GM12878 (cell line): ENCODE data around the gene CASP6. TPM values are rescaled to one million over a fixed set of nuclear protein-coding genes. Genes with fewer than 3 reads are reported as not detected.

ENCODE experiments used
- ATAC-seq: fragments of 200-7000 bp; cut with Tn5 transposase; 3 replicates; pipeline ENCODE4 v1.9.1; 2020; ENCODE audit warnings: mild to moderate bottlenecking, moderate library complexity
- BruUV-seq: library from RNA; stranded (reverse); fragments of 400-500 nt; replicated peaks from 2 replicates; lab custom pipeline; 2021; lab: Mats Ljungman, UMichigan
- CTCF ChIA-PET: fragments of 300-600 bp; sonication (Branson Sonifier 250); formaldehyde crosslinking; extraction: SDS; loops from one replicate; lab custom pipeline; 2021; ENCODE audit warnings: inconsistent platforms; lab: Yijun Ruan, JAX
- POLR2A ChIA-PET: fragments of 350-600 bp; formaldehyde crosslinking; extraction: SDS; loops from one replicate; lab custom pipeline; 2021; ENCODE audit warnings: inconsistent platforms; lab: Charles Lee
- RAD21 ChIA-PET: fragments of 300-600 bp; sonication (Branson Sonifier 250); formaldehyde crosslinking; loops from one replicate; lab custom pipeline; 2023; ENCODE audit warnings: antibody characterized with exemption; ENCODE audit not compliant: unreplicated experiment; lab: Charles Lee
- SMC1A ChIA-PET: fragments of 300-600 bp; sonication (Branson Sonifier 250); formaldehyde crosslinking; loops from one replicate; lab custom pipeline; 2023; ENCODE audit not compliant: unreplicated experiment, uncharacterized antibody; lab: Charles Lee
- DNase-seq: peaks from one replicate; pipeline ENCODE4 v3.0.0-alpha.2; 2011; ENCODE audit warnings: low read depth, low spot score
- FAIRE-seq: peaks from 3 replicates; lab custom pipeline; 2011; peaks lifted over from hg19 to GRCh38; lab: Jason Lieb, UNC
- H2AFZ ChIP-seq: 2 replicates; pipeline ENCODE4 v1.6.0; 2011; ENCODE audit warnings: low read depth, low read length, control low read depth; ENCODE audit not compliant: control insufficient read depth
- H3K27ac ChIP-seq: 2 replicates; pipeline ENCODE4 v1.5.1; 2011; ENCODE audit warnings: control low read depth; ENCODE audit not compliant: control insufficient read depth, insufficient read depth
- H3K27me3 ChIP-seq, 2 experiments: replicated peaks in 1 of 2; 2 replicates each; pipeline versions ENCODE4 v1.6.0 to v1.6.1; 2011; ENCODE audit warnings: low read length in 1 of 2; ENCODE audit not compliant: control insufficient read depth in 2 of 2, insufficient read depth in 2 of 2
- H3K36me3 ChIP-seq, 2 experiments: 2 replicates each; pipeline ENCODE4 v1.5.1; 2011; ENCODE audit warnings: low read length in 1 of 2; ENCODE audit not compliant: control insufficient read depth in 2 of 2, insufficient read depth in 2 of 2
- H3K4me1 ChIP-seq: 2 replicates; pipeline ENCODE4 v1.6.1; 2011; ENCODE audit warnings: mild to moderate bottlenecking, low read length, moderate library complexity, mixed read lengths; ENCODE audit not compliant: control insufficient read depth, insufficient read depth
- H3K4me2 ChIP-seq: 2 replicates; pipeline ENCODE4 v1.6.0; 2011; ENCODE audit warnings: control low read depth; ENCODE audit not compliant: control insufficient read depth, insufficient read depth
- H3K4me3 ChIP-seq: fragments of 200-600 bp; sonication (generic); 2 replicates; pipeline ENCODE4 v1.5.1; 2016
- H3K79me2 ChIP-seq: 2 replicates; pipeline ENCODE4 v1.6.0; 2011; ENCODE audit warnings: low read length; ENCODE audit not compliant: control insufficient read depth, insufficient read depth
- H3K9ac ChIP-seq: 2 replicates; pipeline ENCODE4 v1.8.0; 2011; ENCODE audit warnings: low read length, control low read depth, mixed read lengths; ENCODE audit not compliant: control insufficient read depth, insufficient read depth
- H3K9me3 ChIP-seq: replicated peaks from 3 replicates; pipeline ENCODE4 v1.5.1; 2011; ENCODE audit warnings: mild to moderate bottlenecking, low read length; ENCODE audit not compliant: control insufficient read depth, insufficient read depth
- H4K20me1 ChIP-seq: 2 replicates; pipeline ENCODE4 v1.6.0; 2011; ENCODE audit not compliant: control insufficient read depth, insufficient read depth
- ATF3 ChIP-seq: IDR thresholded peaks from 2 replicates; pipeline ENCODE4 v1.6.1; 2011; ENCODE audit warnings: low read depth, mild to moderate bottlenecking, low read length, moderate library complexity, borderline replicate concordance; ENCODE audit errors: extremely low read depth
- E2F4 ChIP-seq: IDR thresholded peaks from 2 replicates; pipeline ENCODE4 v1.6.1; 2012; ENCODE audit warnings: low read depth, low read length, improper control_type of control experiment
- IKZF2 ChIP-seq, 2 experiments: fragments of 450-650 bp; IDR thresholded peaks; 2 replicates each; pipeline ENCODE4 v1.6.1; 2017; ENCODE audit warnings: mild to moderate bottlenecking in 2 of 2, moderate library complexity in 2 of 2
- IRF4 ChIP-seq: IDR thresholded peaks from 2 replicates; pipeline ENCODE4 v1.6.1; 2011; ENCODE audit warnings: low read depth, low read length
- KDM1A ChIP-seq: fragments of 200-600 bp; sonication (generic); IDR thresholded peaks from 2 replicates; pipeline ENCODE4 v1.6.1; 2016; ENCODE audit warnings: borderline replicate concordance
- LARP7 ChIP-seq: fragments of 450-650 bp; IDR thresholded peaks from 2 replicates; pipeline ENCODE4 v1.6.1; 2017; ENCODE audit warnings: mild to moderate bottlenecking
- MLLT1 ChIP-seq: fragments of 450-650 bp; IDR thresholded peaks from 2 replicates; pipeline ENCODE4 v1.6.1; 2016; ENCODE audit warnings: mild to moderate bottlenecking
- MYB ChIP-seq: fragments of 150-350 bp; IDR thresholded peaks from 2 replicates; pipeline ENCODE4 v1.6.1; 2014; ENCODE audit warnings: mild to moderate bottlenecking, low read depth, low read length, borderline replicate concordance
- NR2C2 ChIP-seq: IDR thresholded peaks from 2 replicates; pipeline ENCODE4 v1.6.1; 2011; ENCODE audit warnings: borderline replicate concordance, low read depth; ENCODE audit not compliant: control insufficient read depth, insufficient read length
- PKNOX1 ChIP-seq: fragments of 450-650 bp; IDR thresholded peaks from 2 replicates; pipeline ENCODE4 v1.6.1; 2016; ENCODE audit warnings: mild to moderate bottlenecking
- PML ChIP-seq: IDR thresholded peaks from 2 replicates; pipeline ENCODE4 v1.6.1; 2012; ENCODE audit warnings: low read length, inconsistent platforms
- SMAD1 ChIP-seq: fragments of 450-650 bp; IDR thresholded peaks from 2 replicates; pipeline ENCODE4 v1.6.1; 2018; ENCODE audit warnings: mild to moderate bottlenecking, low read depth; ENCODE audit not compliant: partially characterized antibody
- TCF12 ChIP-seq: IDR thresholded peaks from 2 replicates; pipeline ENCODE4 v1.6.1; 2011; ENCODE audit warnings: low read depth, mild to moderate bottlenecking, low read length
- WRNIP1 ChIP-seq: IDR thresholded peaks from 2 replicates; pipeline ENCODE4 v1.6.1; 2011; ENCODE audit warnings: low read depth, low read length, improper control_type of control experiment, borderline replicate concordance
- YBX1 ChIP-seq: fragments of 450-650 bp; IDR thresholded peaks from 2 replicates; pipeline ENCODE4 v1.6.1; 2016; ENCODE audit warnings: antibody characterized with exemption
- ZNF207 ChIP-seq: fragments of 450-650 bp; IDR thresholded peaks from 2 replicates; pipeline ENCODE4 v1.6.1; 2014; ENCODE audit warnings: antibody characterized with exemption, mild to moderate bottlenecking, borderline replicate concordance
- in situ Hi-C: fragments of 300-500 bp; cut with MboI; formaldehyde crosslinking; loops from 9 replicates; pipeline ENCODE4 v1.14.3; 2018; ENCODE audit warnings: mixed read lengths
- intact Hi-C: fragments of 100-400 bp; cut with micrococcal nuclease; formaldehyde crosslinking; loops from one replicate; pipeline ENCODE4 v1.14.2; 2022; ENCODE audit not compliant: unreplicated experiment
- polyA plus RNA-seq, 11 experiments: library from polyadenylated mRNA; depleted of rRNA in 4 of 11; unstranded in 6 of 11; stranded (reverse) in 5 of 11; fragments of >200 nt; fragmentation: Nextera tagmentation in 4 of 11; fragmentation: Illumina TruSeq in 1 of 11; extraction: Ambion mirVana in 4 of 11; extraction: Trizol in 1 of 11; gene quantifications; 1 replicate in 1 of 11; 2 replicates in 10 of 11; pipeline versions ENCODE4 v1.2.1 to v1.2.3, GENCODE V29; 2011 to 2016; ENCODE audit warnings: inconsistent platforms in 2 of 11, missing spikeins in 2 of 11, low read depth in 1 of 11
- total RNA-seq, 4 experiments: library from RNA; depleted of rRNA in 3 of 4; stranded (reverse); fragments of >200 nt in 3 of 4; fragmentation: Illumina TruSeq in 1 of 4; extraction: Trizol in 1 of 4; gene quantifications; 2 replicates each; pipeline versions ENCODE4 v1.2.1 to v1.2.3, GENCODE V29; 2013 to 2021
- TF ChIP-seq, protein P1 (sequence below): fragments of 450-650 bp; IDR thresholded peaks from 2 replicates; pipeline ENCODE4 v1.6.1; 2018; ENCODE audit warnings: borderline replicate concordance, mild to moderate bottlenecking; ENCODE audit not compliant: partially characterized antibody

The CASP6 gene
- total and polyA plus RNA-seq, 10 of the 15 experiments (the other 5 are each of a cell fraction or from before 2014, with no cell fraction given): 20.0 to 66.8 (median 30.8) TPM

DNA sequence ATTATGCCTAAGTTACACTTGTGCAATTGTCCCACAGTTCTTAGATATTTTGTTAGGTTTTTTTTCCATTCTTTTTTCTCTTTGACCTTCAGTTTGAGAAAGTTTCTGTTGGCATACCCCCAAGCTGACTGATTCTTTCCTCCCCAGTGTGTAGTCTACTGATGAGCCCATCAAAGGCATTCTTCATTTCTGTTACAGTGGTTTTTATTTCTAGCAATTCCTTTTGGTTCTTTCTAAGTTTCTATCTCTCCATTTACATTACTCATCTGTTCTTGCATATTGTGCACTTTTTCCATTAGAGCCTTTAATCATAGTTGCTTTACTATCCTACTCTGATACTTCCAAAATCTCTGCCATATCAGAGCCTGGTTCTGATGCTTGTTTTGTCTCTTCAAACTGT is 31.9 kb downstream of the CASP6 start:
- H3K4me2 ChIP-seq: no peak overlapping the region
- intact Hi-C loops: no loop called here
- H3K27ac ChIP-seq: no peak overlapping the region
- no peaks in the 10 kb centered on the region for H3K36me3 ChIP-seq
- no peaks in the 10 kb centered on the region for H3K79me2 ChIP-seq
- SMC1A ChIA-PET: no interaction called here
- no peak overlapping the region for H3K9ac ChIP-seq
- H4K20me1 ChIP-seq: no peaks in the 10 kb centered on the region
- TF ChIP-seq SMAD1 (no peak), MYB (no peak), YBX1 (no peak), TCF12 (no peak), ATF3 (no peak), PKNOX1 (no peak), WRNIP1 (no peak), KDM1A (no peak), MLLT1 (no peak), LARP7 (no peak), ZNF207 (no peak), NR2C2 (no peak), IKZF2 (IDR thresholded peaks at IDR 0.05) (no peak), IRF4 (no peak), E2F4 (no peak), PML (no peak)
- TF ChIP-seq, protein P1, sequence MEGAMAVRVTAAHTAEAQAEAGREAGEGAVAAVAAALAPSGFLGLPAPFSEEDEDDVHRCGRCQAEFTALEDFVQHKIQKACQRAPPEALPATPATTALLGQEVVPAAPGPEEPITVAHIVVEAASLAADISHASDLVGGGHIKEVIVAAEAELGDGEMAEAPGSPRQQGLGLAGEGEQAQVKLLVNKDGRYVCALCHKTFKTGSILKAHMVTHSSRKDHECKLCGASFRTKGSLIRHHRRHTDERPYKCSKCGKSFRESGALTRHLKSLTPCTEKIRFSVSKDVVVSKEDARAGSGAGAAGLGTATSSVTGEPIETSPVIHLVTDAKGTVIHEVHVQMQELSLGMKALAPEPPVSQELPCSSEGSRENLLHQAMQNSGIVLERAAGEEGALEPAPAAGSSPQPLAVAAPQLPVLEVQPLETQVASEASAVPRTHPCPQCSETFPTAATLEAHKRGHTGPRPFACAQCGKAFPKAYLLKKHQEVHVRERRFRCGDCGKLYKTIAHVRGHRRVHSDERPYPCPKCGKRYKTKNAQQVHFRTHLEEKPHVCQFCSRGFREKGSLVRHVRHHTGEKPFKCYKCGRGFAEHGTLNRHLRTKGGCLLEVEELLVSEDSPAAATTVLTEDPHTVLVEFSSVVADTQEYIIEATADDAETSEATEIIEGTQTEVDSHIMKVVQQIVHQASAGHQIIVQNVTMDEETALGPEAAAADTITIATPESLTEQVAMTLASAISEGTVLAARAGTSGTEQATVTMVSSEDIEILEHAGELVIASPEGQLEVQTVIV: no peak
- TF ChIP-seq, all 136 proteins: peak for 0
- Histone ChIP-seq H3K27me3 (no peaks in the 10 kb centered on the region), H3K4me3 (no peak overlapping the region), H3K9me3 (peaks cover 2% of the 10 kb centered on the region; the same call in 1 of the 3 replicates), H2AFZ (no peak overlapping the region), H3K4me1 (no peaks in the 10 kb centered on the region)
- POLR2A ChIA-PET: no interaction called here
- FAIRE-seq: no peak
- in situ Hi-C loops: no loop called here
- no peak for ATAC-seq
- DNase-seq: no peak
- CTCF ChIA-PET: no interaction called here
- RAD21 ChIA-PET: no interaction called here
- no TSS peak for BruUV-seq
